HG03342 (cell line): ENCODE measurements around the gene RBMS3.
"Not testable (repeated sequence)": the region's sequence is repeated elsewhere in the genome, so short reads cannot be mapped to it uniquely, and the experiment has no call there.

ENCODE experiments used
- ATAC-seq: cut with Tn5 transposase; IDR thresholded peaks from one replicate; pipeline ENCODE4 v1.9.1; 2021; ENCODE audit warnings: mild to moderate bottlenecking, moderate library complexity; ENCODE audit not compliant: unreplicated experiment

RBMS3 gene

GRCh38 chr3:29649815-29650547 lies 369.1 kb downstream of the RBMS3 start:
- peak; percentile 82 for ATAC-seq

GRCh38 chr3:29653680-29654079 lies 372.8 kb downstream of the RBMS3 start:
- no peak for ATAC-seq

- no peak for ATAC-seq
Measured at GRCh38 chr3:29655015-29655747, 374.3 kb downstream of the RBMS3 start.

GRCh38 chr3:29665688-29666087 lies 384.8 kb downstream of the RBMS3 start:
- ATAC-seq: no peak

- no peak for ATAC-seq
Measured at GRCh38 chr3:29668233-29668632, 387.4 kb downstream of the RBMS3 start.

GRCh38 chr3:29668728-29669127 lies 387.9 kb downstream of the RBMS3 start:
- no peak for ATAC-seq

GRCh38 chr3:29670476-29670875 lies 389.6 kb downstream of the RBMS3 start:
- not testable (repeated sequence) for ATAC-seq

- no peak for ATAC-seq
Measured at GRCh38 chr3:29677421-29677820, 396.6 kb downstream of the RBMS3 start.

- no peak for ATAC-seq
Measured at GRCh38 chr3:29679944-29680343, 399.1 kb downstream of the RBMS3 start.

- ATAC-seq: peak; percentile 44
Measured at GRCh38 chr3:29683018-29683993, 402.4 kb downstream of the RBMS3 start.

- ATAC-seq: peak; percentile 98
Measured at GRCh38 chr3:29686889-29687592, 406.2 kb downstream of the RBMS3 start.

GRCh38 chr3:29690686-29691353 lies 409.9 kb downstream of the RBMS3 start:
- ATAC-seq: no peak

GRCh38 chr3:29693863-29694262 lies 413.0 kb downstream of the RBMS3 start:
- no peak for ATAC-seq

GRCh38 chr3:29694331-29694730 lies 413.5 kb downstream of the RBMS3 start:
- ATAC-seq: no peak

GRCh38 chr3:29694783-29695182 lies 413.9 kb downstream of the RBMS3 start:
- ATAC-seq: no peak

GRCh38 chr3:29695201-29695600 lies 414.3 kb downstream of the RBMS3 start:
- ATAC-seq: no peak

GRCh38 chr3:29695643-29696198 lies 414.9 kb downstream of the RBMS3 start:
- no peak for ATAC-seq

GRCh38 chr3:29696311-29696710 lies 415.4 kb downstream of the RBMS3 start:
- ATAC-seq: no peak

- no peak for ATAC-seq
Measured at GRCh38 chr3:29697989-29698388, 417.1 kb downstream of the RBMS3 start.

GRCh38 chr3:29700256-29700655 lies 419.4 kb downstream of the RBMS3 start:
- ATAC-seq: no peak
